Cardiac fibroblast (primary cell): Measurements from ENCODE around the gene PLEKHO1.

ENCODE experiments used
- DNase-seq, 2 donors: peaks; one replicate each; pipeline versions ENCODE4 v3.0.0 to v3.0.0-alpha.2; 2010; ENCODE audit warnings: low read depth in 2 of 2
- H3K4me3 ChIP-seq, 2 donors: replicated peaks in 1 of 2; 1 replicate in 1 of 2; 2 replicates in 1 of 2; pipeline ENCODE4 v1.5.1; 2011; ENCODE audit warnings: low read depth in 2 of 2, low read length in 2 of 2, mild to moderate bottlenecking in 2 of 2, moderate library complexity in 1 of 2
- CTCF ChIP-seq: IDR thresholded peaks from one replicate; pipeline ENCODE4 v1.5.1; 2011; ENCODE audit warnings: low read depth, mild to moderate bottlenecking, low read length, inconsistent platforms

PLEKHO1 gene

DNA sequence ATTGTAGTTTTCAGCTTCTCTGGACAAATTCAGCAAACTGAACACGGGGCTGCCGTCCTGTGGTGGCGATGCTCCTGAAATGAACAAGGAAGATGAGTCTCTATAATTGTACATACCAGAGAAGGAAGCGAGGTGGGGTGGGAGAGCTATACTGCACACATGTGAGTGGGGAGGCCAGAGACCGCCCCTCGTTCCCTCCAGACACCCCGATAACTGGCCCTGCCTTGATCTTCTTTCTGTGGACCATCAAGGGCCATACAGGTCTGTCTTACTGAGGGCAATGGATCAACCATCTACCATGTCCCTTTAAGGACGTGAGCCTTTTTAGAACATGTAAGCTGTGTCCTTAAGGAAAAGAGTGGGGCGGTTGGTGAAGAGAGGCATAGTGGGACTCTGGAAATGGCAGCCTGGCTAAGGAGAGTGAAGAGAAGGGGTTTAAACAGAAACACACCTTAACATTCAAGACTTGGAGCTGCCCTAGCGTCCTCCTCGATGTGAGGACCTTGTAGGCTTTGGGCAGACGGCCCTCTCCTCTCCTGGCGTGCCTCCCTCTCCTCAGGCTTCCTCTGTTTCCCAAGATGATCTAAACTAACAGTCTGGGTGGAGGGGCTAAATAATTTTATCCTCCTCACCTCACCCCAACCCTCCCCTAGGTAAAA is 5.8 kb downstream of the PLEKHO1 start:
- TF ChIP-seq CTCF, result no peak
- DNase-seq, result no peak
- H3K4me3 ChIP-seq, result no peak overlapping the region

DNA sequence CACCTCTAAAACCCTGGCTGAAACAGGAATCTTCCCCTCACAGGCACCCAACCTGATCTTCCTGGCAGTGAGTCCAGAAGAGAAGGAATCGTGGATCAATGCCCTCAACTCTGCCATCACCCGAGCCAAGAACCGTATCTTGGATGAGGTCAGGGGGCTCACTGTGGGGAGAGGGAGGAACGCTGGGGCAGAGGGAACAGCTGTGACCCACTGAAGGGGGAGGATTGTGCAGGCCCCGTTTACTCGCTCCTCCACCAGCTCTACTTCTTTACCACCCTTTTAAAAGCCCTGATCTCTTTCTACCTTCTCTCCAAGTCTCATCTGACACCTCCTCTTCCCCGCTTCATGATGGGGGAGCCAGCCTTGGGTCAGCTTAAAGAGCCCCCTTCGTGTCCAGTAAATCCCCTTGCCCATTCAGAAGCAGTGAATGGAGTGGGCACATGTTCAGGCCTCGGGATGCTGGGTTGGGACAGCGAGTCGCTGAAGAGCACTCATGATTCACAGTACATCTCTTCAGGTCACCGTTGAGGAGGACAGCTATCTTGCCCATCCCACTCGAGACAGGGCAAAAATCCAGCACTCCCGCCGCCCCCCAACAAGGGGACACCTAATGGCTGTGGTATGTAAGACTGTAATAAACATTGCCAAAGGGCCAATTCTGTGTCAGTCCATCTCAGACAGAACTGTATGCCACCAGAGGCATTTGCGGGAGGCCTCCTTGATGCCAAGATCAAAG is 7.3 kb downstream of the PLEKHO1 start:
- DNase-seq, result peak in 1 of 2 donors; percentile 47
- no peak overlapping the region for H3K4me3 ChIP-seq
- no peak for TF ChIP-seq CTCF

- H3K4me3 ChIP-seq, result no peak overlapping the region
- TF ChIP-seq CTCF, result no peak
- DNase-seq, result no peak
These were observed 9.8 kb downstream of the PLEKHO1 start for GRCh38 chr1:150159550-150159949.

- TF ChIP-seq CTCF, result no peak
- H3K4me3 ChIP-seq, result no peak overlapping the region
- peak in 1 of 2 donors; percentile 47 for DNase-seq
These were observed 11.4 kb downstream of the PLEKHO1 start for GRCh38 chr1:150160964-150161621.

- peak in 1 of 2 donors; percentile 52 for DNase-seq
- TF ChIP-seq CTCF, result no peak
- peak overlapping the region in 1 of 2 donors; percentile 27 for H3K4me3 ChIP-seq
These were observed 12.2 kb downstream of the PLEKHO1 start for GRCh38 chr1:150161747-150162581.

DNA sequence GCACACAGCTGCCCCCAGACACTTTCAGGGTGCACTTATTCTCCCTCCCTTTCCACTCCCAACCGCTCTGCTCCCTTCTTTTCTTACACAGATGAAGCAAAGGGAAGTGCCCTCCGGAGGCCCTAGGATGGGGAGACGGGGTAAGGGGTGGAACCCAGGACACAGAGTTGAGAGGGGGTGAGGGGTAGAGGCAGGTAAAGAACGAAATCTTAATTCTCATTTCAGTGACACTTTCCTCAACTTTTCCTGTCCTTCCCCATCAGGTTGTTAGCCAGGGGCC is 12.8 kb downstream of the PLEKHO1 start:
- H3K4me3 ChIP-seq, result peak overlapping the region; percentile 19 to 27
- no peak for DNase-seq
- no peak for TF ChIP-seq CTCF
